ENCODE results near the gene NIPAL3.
"Not testable (repeated sequence)": the region's sequence is repeated elsewhere in the genome, so short reads cannot be mapped to it uniquely, and the experiment has no call there.

NIPAL3 gene

DNA sequence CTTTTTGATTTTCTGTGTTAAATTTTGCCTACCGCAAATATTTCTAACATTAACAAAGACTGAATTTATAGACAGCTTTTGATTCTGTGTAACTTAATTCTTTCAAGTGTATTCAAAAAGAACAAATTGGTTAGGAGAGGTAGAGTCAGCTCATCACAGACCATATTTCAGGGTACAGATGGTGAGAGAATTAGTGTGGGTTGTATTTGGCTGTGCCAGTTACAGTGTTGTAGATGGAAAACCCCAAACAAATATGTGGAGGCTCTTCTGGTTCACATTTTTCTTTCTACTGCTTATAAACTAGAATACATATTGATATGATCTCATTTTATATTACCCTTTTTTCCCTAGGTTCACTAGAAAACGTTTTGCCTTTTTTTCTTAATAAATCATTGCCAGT, 98.1 kb downstream of the NIPAL3 start:
- no peak for DNase-seq (ENCODE audit: low read depth in 1 of 2, low spot score in 1 of 2)
- TF ChIP-seq, protein P1, sequence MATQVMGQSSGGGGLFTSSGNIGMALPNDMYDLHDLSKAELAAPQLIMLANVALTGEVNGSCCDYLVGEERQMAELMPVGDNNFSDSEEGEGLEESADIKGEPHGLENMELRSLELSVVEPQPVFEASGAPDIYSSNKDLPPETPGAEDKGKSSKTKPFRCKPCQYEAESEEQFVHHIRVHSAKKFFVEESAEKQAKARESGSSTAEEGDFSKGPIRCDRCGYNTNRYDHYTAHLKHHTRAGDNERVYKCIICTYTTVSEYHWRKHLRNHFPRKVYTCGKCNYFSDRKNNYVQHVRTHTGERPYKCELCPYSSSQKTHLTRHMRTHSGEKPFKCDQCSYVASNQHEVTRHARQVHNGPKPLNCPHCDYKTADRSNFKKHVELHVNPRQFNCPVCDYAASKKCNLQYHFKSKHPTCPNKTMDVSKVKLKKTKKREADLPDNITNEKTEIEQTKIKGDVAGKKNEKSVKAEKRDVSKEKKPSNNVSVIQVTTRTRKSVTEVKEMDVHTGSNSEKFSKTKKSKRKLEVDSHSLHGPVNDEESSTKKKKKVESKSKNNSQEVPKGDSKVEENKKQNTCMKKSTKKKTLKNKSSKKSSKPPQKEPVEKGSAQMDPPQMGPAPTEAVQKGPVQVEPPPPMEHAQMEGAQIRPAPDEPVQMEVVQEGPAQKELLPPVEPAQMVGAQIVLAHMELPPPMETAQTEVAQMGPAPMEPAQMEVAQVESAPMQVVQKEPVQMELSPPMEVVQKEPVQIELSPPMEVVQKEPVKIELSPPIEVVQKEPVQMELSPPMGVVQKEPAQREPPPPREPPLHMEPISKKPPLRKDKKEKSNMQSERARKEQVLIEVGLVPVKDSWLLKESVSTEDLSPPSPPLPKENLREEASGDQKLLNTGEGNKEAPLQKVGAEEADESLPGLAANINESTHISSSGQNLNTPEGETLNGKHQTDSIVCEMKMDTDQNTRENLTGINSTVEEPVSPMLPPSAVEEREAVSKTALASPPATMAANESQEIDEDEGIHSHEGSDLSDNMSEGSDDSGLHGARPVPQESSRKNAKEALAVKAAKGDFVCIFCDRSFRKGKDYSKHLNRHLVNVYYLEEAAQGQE (IDR thresholded peaks at IDR 0.05; ENCODE audit: insufficient replicate concordance, low read depth), result no peak
- no peak for TF ChIP-seq POLR2AphosphoS5 (IDR thresholded peaks at IDR 0.05; ENCODE audit: low read depth)
- TF ChIP-seq, protein P2, sequence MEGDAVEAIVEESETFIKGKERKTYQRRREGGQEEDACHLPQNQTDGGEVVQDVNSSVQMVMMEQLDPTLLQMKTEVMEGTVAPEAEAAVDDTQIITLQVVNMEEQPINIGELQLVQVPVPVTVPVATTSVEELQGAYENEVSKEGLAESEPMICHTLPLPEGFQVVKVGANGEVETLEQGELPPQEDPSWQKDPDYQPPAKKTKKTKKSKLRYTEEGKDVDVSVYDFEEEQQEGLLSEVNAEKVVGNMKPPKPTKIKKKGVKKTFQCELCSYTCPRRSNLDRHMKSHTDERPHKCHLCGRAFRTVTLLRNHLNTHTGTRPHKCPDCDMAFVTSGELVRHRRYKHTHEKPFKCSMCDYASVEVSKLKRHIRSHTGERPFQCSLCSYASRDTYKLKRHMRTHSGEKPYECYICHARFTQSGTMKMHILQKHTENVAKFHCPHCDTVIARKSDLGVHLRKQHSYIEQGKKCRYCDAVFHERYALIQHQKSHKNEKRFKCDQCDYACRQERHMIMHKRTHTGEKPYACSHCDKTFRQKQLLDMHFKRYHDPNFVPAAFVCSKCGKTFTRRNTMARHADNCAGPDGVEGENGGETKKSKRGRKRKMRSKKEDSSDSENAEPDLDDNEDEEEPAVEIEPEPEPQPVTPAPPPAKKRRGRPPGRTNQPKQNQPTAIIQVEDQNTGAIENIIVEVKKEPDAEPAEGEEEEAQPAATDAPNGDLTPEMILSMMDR (IDR thresholded peaks at IDR 0.05; ENCODE audit: insufficient read depth, low read length), result no peak
- TF ChIP-seq GABPA (IDR thresholded peaks at IDR 0.05; ENCODE audit: low read depth), result no peak
- no peak for TF ChIP-seq SPI1 (IDR thresholded peaks at IDR 0.05; ENCODE audit: borderline replicate concordance, low read depth)
- Histone ChIP-seq H3K27me3 (ENCODE audit: insufficient read depth, poor library complexity, severe bottlenecking) (no peaks in the 10 kb centered on the region), H3K27ac (replicated peaks) (no peak overlapping the region), H3K4me3 (replicated peaks; ENCODE audit: insufficient read depth, low read length) (no peak overlapping the region)

DNA sequence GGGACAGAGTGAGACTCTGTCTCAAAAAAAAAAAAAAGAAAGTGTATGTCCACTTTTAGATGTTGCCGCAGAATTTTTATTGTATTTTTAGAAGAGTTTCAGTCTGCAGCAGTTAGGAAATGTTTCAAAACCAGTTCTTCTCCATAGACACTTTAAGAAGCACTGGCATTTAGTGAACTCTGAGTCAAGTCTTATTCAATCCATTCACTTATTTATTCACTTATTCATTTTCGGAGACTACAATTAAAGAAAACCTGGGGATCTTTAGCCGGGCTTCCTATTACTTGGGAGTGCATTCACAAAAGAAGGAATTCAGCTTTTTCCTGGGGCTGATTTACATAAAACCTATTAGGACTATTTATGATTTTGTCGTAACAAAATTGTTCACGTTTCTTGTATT, 99.3 kb downstream of the NIPAL3 start:
- no peak for TF ChIP-seq POLR2AphosphoS5 (IDR thresholded peaks at IDR 0.05; ENCODE audit: low read depth)
- TF ChIP-seq, protein P2 (IDR thresholded peaks at IDR 0.05; ENCODE audit: insufficient read depth, low read length), result no peak
- no peak for TF ChIP-seq GABPA (IDR thresholded peaks at IDR 0.05; ENCODE audit: low read depth)
- TF ChIP-seq, protein P1 (IDR thresholded peaks at IDR 0.05; ENCODE audit: insufficient replicate concordance, low read depth), result no peak
- no peak for TF ChIP-seq SPI1 (IDR thresholded peaks at IDR 0.05; ENCODE audit: borderline replicate concordance, low read depth)
- DNase-seq (ENCODE audit: low read depth in 1 of 2, low spot score in 1 of 2), result no peak
- Histone ChIP-seq H3K27ac (replicated peaks) (no peak overlapping the region), H3K27me3 (ENCODE audit: insufficient read depth, poor library complexity, severe bottlenecking) (no peaks in the 10 kb centered on the region), H3K4me3 (replicated peaks; ENCODE audit: insufficient read depth, low read length) (no peak overlapping the region)

DNA sequence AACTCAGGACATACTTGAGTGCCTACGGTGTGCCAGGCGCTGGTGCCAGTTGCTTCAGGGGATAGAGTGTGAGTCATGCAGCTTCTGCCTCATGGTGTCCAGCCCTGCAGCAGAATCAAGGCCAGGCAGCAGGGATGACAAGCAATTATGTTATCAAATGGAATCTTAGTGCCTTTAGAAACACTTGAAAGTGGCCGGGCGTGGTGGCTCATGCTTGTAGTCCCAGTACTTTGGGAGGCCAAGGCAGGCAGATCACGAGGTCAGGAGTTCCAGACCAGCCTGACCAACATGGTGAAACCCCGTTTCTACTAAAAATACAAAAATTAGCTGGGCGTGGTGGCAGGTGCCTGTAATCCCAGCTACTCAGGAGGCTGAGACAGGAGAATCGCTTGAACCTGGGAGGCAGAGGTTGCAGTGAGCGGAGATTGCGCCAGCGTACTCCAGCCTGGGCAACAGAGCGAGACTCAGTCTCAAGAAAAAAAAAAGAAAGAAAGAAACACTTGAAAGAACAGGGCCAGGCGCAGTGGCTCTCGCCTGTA, 100.1 kb downstream of the NIPAL3 start:
- H3K27me3 ChIP-seq (ENCODE audit: insufficient read depth, poor library complexity, severe bottlenecking); H3K27ac ChIP-seq (replicated peaks); DNase-seq (ENCODE audit: low read depth in 1 of 2, low spot score in 1 of 2); H3K4me3 ChIP-seq (replicated peaks; ENCODE audit: insufficient read depth, low read length): not testable (repeated sequence)

GRCh38 chr1:24516506-24516905, 100.9 kb downstream of the NIPAL3 start:
- no peak for TF ChIP-seq GABPA (IDR thresholded peaks at IDR 0.05; ENCODE audit: low read depth)
- TF ChIP-seq, protein P1 (IDR thresholded peaks at IDR 0.05; ENCODE audit: insufficient replicate concordance, low read depth), result no peak
- TF ChIP-seq POLR2AphosphoS5 (IDR thresholded peaks at IDR 0.05; ENCODE audit: low read depth), result no peak
- TF ChIP-seq, protein P2 (IDR thresholded peaks at IDR 0.05; ENCODE audit: insufficient read depth, low read length), result no peak
- no peak for TF ChIP-seq SPI1 (IDR thresholded peaks at IDR 0.05; ENCODE audit: borderline replicate concordance, low read depth)
- Histone ChIP-seq H3K4me3 (replicated peaks; ENCODE audit: insufficient read depth, low read length) (no peak overlapping the region), H3K27ac (replicated peaks) (no peak overlapping the region), H3K27me3 (ENCODE audit: insufficient read depth, poor library complexity, severe bottlenecking) (no peaks in the 10 kb centered on the region)
- no peak for DNase-seq (ENCODE audit: low read depth in 1 of 2, low spot score in 1 of 2)
